CD14-positive monocyte (primary cell): ENCODE measurements around the gene RSPO3. TPM values are rescaled to one million over a fixed set of nuclear protein-coding genes. Genes with fewer than 3 reads are reported as not detected.

ENCODE experiments used
- DNase-seq, 3 donors: peaks; one replicate each; pipeline ENCODE4 v3.0.0-alpha.2; 2011 to 2022
- H2AFZ ChIP-seq: 2 replicates; pipeline ENCODE4 v1.6.0; 2012; ENCODE audit warnings: mild to moderate bottlenecking, low read depth, low read length, inconsistent platforms; ENCODE audit not compliant: insufficient read depth, poor library complexity, severe bottlenecking
- H3K27ac ChIP-seq, 2 donors: 1 replicate in 1 of 2; 2 replicates in 1 of 2; pipeline ENCODE4 v1.5.1; 2012 to 2013; ENCODE audit warnings: low read length in 2 of 2, control low read depth in 1 of 2, inconsistent platforms in 1 of 2, low read depth in 1 of 2, mild to moderate bottlenecking in 1 of 2
- H3K27me3 ChIP-seq, 2 donors: one replicate each; pipeline versions ENCODE4 v1.6.0 to v1.6.1; 2011 to 2013; ENCODE audit warnings: low read length in 2 of 2; ENCODE audit not compliant: control insufficient read depth in 2 of 2, insufficient read depth in 2 of 2
- H3K36me3 ChIP-seq, 2 donors: replicated peaks in 1 of 2; 1 replicate in 1 of 2; 2 replicates in 1 of 2; pipeline versions ENCODE4 v1.5.1 to v1.6.1; 2012 to 2013; ENCODE audit warnings: low read length in 2 of 2, control low read depth in 1 of 2, inconsistent platforms in 1 of 2, mild to moderate bottlenecking in 1 of 2; ENCODE audit not compliant: insufficient read depth in 2 of 2, control insufficient read depth in 1 of 2
- H3K4me1 ChIP-seq, 2 donors: 1 replicate in 1 of 2; 2 replicates in 1 of 2; pipeline versions ENCODE4 v1.5.1 to v1.6.1; 2012 to 2013; ENCODE audit warnings: low read length in 2 of 2, control low read depth in 1 of 2, inconsistent platforms in 1 of 2, mild to moderate bottlenecking in 1 of 2, moderate library complexity in 1 of 2; ENCODE audit not compliant: insufficient read depth in 2 of 2, control insufficient read depth in 1 of 2
- H3K4me2 ChIP-seq: replicated peaks from 2 replicates; pipeline ENCODE3; 2012; ENCODE audit warnings: low read length, moderate library complexity, mild to moderate bottlenecking; ENCODE audit not compliant: poor library complexity, severe bottlenecking; ENCODE audit errors: extremely low read depth
- H3K4me3 ChIP-seq, 3 experiments: fragments of 200-600 bp in 1 of 3; sonication (generic) in 1 of 3; replicated peaks in 1 of 3; 1 replicate in 2 of 3; 2 replicates in 1 of 3; pipeline ENCODE4 v1.5.1; 2011 to 2013; ENCODE audit warnings: low read length in 3 of 3, mild to moderate bottlenecking in 3 of 3, control low read depth in 2 of 3, low read depth in 2 of 3, inconsistent platforms in 1 of 3, moderate library complexity in 1 of 3
- H3K79me2 ChIP-seq: 2 replicates; pipeline ENCODE4 v1.6.0; 2012; ENCODE audit warnings: mild to moderate bottlenecking, control low read depth, inconsistent platforms, low read length, moderate library complexity; ENCODE audit not compliant: insufficient read depth
- H3K9ac ChIP-seq: 2 replicates; pipeline ENCODE4 v1.6.0; 2017; ENCODE audit warnings: low read length, mild to moderate bottlenecking; ENCODE audit not compliant: insufficient read depth, poor library complexity, severe bottlenecking
- H3K9me3 ChIP-seq, 2 donors: replicated peaks in 1 of 2; 1 replicate in 1 of 2; 2 replicates in 1 of 2; pipeline versions ENCODE4 v1.5.1 to v1.6.1; 2012 to 2013; ENCODE audit warnings: low read length in 2 of 2, control low read depth in 1 of 2; ENCODE audit not compliant: control insufficient read depth in 1 of 2, insufficient read depth in 1 of 2
- H4K20me1 ChIP-seq: 2 replicates; pipeline ENCODE4 v1.6.0; 2012; ENCODE audit warnings: mild to moderate bottlenecking, low read length, control low read depth, moderate library complexity; ENCODE audit not compliant: insufficient read depth
- H3K27ac Mint-ChIP-seq, 7 donors: one replicate each; pipeline ENCODE4 v1.8.0; 2020; ENCODE audit warnings: mild to moderate bottlenecking in 7 of 7, mixed read lengths in 7 of 7, moderate library complexity in 6 of 7, inconsistent platforms in 2 of 7
- H3K27me3 Mint-ChIP-seq, 3 donors: one replicate each; pipeline ENCODE4 v1.8.0; 2021 to 2022; ENCODE audit warnings: low read depth in 3 of 3, mild to moderate bottlenecking in 3 of 3, mixed read lengths in 3 of 3, moderate library complexity in 3 of 3, inconsistent platforms in 1 of 3
- H3K36me3 Mint-ChIP-seq, 2 donors: one replicate each; pipeline ENCODE4 v1.8.0; 2020; ENCODE audit warnings: mixed read lengths in 2 of 2, inconsistent platforms in 1 of 2, mild to moderate bottlenecking in 1 of 2
- H3K4me1 Mint-ChIP-seq: one replicate; pipeline ENCODE4 v1.8.0; 2020; ENCODE audit warnings: mild to moderate bottlenecking, mixed read lengths
- H3K4me3 Mint-ChIP-seq, 2 donors: one replicate each; pipeline ENCODE4 v1.8.0; 2020; ENCODE audit warnings: mild to moderate bottlenecking in 2 of 2, mixed read lengths in 2 of 2, moderate library complexity in 1 of 2
- H3K9me3 Mint-ChIP-seq, 7 donors: one replicate each; pipeline ENCODE4 v1.8.0; 2020 to 2022; ENCODE audit warnings: mixed read lengths in 7 of 7, mild to moderate bottlenecking in 6 of 7, moderate library complexity in 6 of 7, inconsistent platforms in 2 of 7
- WGBS: methylation state at CpG from one replicate; pipeline ENCODE4 v1.1.5; 2013; ENCODE audit warnings: missing lambda C conversion rate; ENCODE audit not compliant: insufficient coverage; 5-methylcytosine and 5-hydroxymethylcytosine counted together
- intact Hi-C, 2 donors: fragments of 100-400 bp; cut with micrococcal nuclease; formaldehyde crosslinking; loops; one replicate each; pipeline versions ENCODE4 v1.15.0 to v1.15.1; 2023
- polyA plus RNA-seq, 3 donors: library from polyadenylated mRNA; depleted of rRNA in 1 of 3; unstranded in 2 of 3; stranded (reverse) in 1 of 3; fragments of 300-500 nt in 2 of 3; fragments of >200 nt in 1 of 3; fragmentation: Illumina TruSeq in 2 of 3; gene quantifications; 1 replicate in 2 of 3; 2 replicates in 1 of 3; pipeline ENCODE4 v1.2.3, GENCODE V29; 2012 to 2021
- TF ChIP-seq, protein P1 (sequence below): fragments of 200-600 bp; IDR thresholded peaks from one replicate; pipeline ENCODE4 v1.8.0; 2022; ENCODE audit warnings: antibody characterized with exemption, mild to moderate bottlenecking

Gene RSPO3
- polyA plus RNA-seq, 3 donors, result not detected

GRCh38 chr6:127073222-127073621, 45.2 kb upstream of the RSPO3 start:
- H3K9me3 Mint-ChIP-seq, result no peaks in the 10 kb centered on the region
- no peak overlapping the region for H3K9ac ChIP-seq
- H3K4me3 Mint-ChIP-seq, result no peak overlapping the region
- no peaks in the 10 kb centered on the region for H3K9me3 ChIP-seq
- H3K27ac ChIP-seq, result no peak overlapping the region
- H3K27me3 Mint-ChIP-seq, result peaks cover 0 to 2% (median 0%) of the 10 kb centered on the region in 3 donors
- no peaks in the 10 kb centered on the region for H4K20me1 ChIP-seq
- no peaks in the 10 kb centered on the region for H3K4me1 ChIP-seq
- no peak for DNase-seq
- no peaks in the 10 kb centered on the region for H3K79me2 ChIP-seq
- intact Hi-C loops, result no loop called here
- no peaks in the 10 kb centered on the region for H3K36me3 ChIP-seq
- TF ChIP-seq, protein P1, sequence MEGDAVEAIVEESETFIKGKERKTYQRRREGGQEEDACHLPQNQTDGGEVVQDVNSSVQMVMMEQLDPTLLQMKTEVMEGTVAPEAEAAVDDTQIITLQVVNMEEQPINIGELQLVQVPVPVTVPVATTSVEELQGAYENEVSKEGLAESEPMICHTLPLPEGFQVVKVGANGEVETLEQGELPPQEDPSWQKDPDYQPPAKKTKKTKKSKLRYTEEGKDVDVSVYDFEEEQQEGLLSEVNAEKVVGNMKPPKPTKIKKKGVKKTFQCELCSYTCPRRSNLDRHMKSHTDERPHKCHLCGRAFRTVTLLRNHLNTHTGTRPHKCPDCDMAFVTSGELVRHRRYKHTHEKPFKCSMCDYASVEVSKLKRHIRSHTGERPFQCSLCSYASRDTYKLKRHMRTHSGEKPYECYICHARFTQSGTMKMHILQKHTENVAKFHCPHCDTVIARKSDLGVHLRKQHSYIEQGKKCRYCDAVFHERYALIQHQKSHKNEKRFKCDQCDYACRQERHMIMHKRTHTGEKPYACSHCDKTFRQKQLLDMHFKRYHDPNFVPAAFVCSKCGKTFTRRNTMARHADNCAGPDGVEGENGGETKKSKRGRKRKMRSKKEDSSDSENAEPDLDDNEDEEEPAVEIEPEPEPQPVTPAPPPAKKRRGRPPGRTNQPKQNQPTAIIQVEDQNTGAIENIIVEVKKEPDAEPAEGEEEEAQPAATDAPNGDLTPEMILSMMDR, result no peak
- H3K4me2 ChIP-seq, result no peak overlapping the region
- no peaks in the 10 kb centered on the region for H3K36me3 Mint-ChIP-seq
- H3K4me3 ChIP-seq, result no peak overlapping the region
- H2AFZ ChIP-seq, result no peak overlapping the region
- no peaks in the 10 kb centered on the region for H3K4me1 Mint-ChIP-seq
- no CpG with 5 or more reads among the region's 1 CpG for WGBS
- H3K27ac Mint-ChIP-seq, result no peak overlapping the region
- H3K27me3 ChIP-seq, result no peaks in the 10 kb centered on the region

DNA sequence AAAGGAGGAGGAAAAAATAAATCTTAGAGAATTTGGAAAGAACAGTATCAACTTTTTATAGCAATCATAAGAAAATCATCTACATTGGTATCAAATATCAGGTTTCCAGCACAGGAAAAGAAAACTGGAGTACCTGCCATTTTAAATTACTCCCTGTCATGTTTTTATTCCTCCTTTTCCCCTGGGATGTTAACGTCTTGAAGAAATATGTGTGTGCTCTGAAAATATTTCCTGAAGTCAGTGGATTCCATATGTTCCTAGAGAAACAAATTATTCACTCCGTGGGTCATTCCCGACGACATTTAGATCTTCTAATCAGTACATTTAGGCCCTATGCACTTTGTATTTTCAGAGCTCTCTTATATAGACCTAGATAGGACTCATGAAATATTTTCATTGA, 42.0 kb upstream of the RSPO3 start:
- H3K27me3 ChIP-seq, result no peaks in the 10 kb centered on the region
- no peaks in the 10 kb centered on the region for H3K9me3 Mint-ChIP-seq

More for the DNA sequence above, 42.0 kb upstream of the RSPO3 start:
- Histone ChIP-seq H2AFZ (no peak overlapping the region), H3K36me3 (no peaks in the 10 kb centered on the region), H3K4me1 (no peaks in the 10 kb centered on the region), H3K9ac (no peak overlapping the region), H3K27ac (no peak overlapping the region), H3K4me3 (no peak overlapping the region), H3K9me3 (no peaks in the 10 kb centered on the region), H3K4me2 (no peak overlapping the region), H3K79me2 (no peaks in the 10 kb centered on the region), H4K20me1 (no peaks in the 10 kb centered on the region)
- no peaks in the 10 kb centered on the region for H3K4me1 Mint-ChIP-seq
- intact Hi-C loops, result no loop called here
- no peak overlapping the region for H3K4me3 Mint-ChIP-seq
- 100% methylated on average over 1 of the region's 4 CpGs for WGBS
- H3K36me3 Mint-ChIP-seq, result no peaks in the 10 kb centered on the region
- TF ChIP-seq, protein P1, result no peak
- no peak for DNase-seq
- no peak overlapping the region for H3K27ac Mint-ChIP-seq
- H3K27me3 Mint-ChIP-seq, result peaks cover 0 to 5% (median 2%) of the 10 kb centered on the region in 3 donors
